IMR-90 (cell line): ENCODE data around the gene TCTA. TPM values are rescaled to one million over a fixed set of nuclear protein-coding genes. Genes with fewer than 3 reads are reported as not detected.

Experiments used
- ATAC-seq: fragments of 200-7000 bp; cut with Tn5 transposase; 2 replicates; pipeline ENCODE4 v1.9.1; 2020; ENCODE audit warnings: low read depth, mild to moderate bottlenecking, moderate library complexity
- BruUV-seq: library from RNA; stranded (reverse); fragments of 400-500 nt; replicated peaks from 2 replicates; lab custom pipeline; 2021; lab: Mats Ljungman, UMichigan
- CTCF ChIA-PET: fragments of 300-600 bp; formaldehyde crosslinking; extraction: SDS; loops from one replicate; lab custom pipeline; 2021; ENCODE audit warnings: antibody characterized with exemption; lab: Yijun Ruan, JAX
- POLR2A ChIA-PET: fragments of 300-600 bp; sonication (Branson Sonifier 250); formaldehyde crosslinking; loops from one replicate; lab custom pipeline; 2022; ENCODE audit warnings: antibody characterized with exemption; ENCODE audit not compliant: unreplicated experiment; lab: Charles Lee
- DNase-seq: peaks from one replicate; pipeline ENCODE4 v3.0.0; 2013
- H2AFZ ChIP-seq: replicated peaks from 2 replicates; pipeline ENCODE3; 2013; ENCODE audit warnings: low read length, mild to moderate bottlenecking; ENCODE audit not compliant: poor library complexity
- H2AK5ac ChIP-seq: 2 replicates; pipeline ENCODE4 v1.6.1; 2013; ENCODE audit warnings: low read depth, low read length, inconsistent platforms
- H2AK9ac ChIP-seq: replicated peaks from 2 replicates; pipeline ENCODE3; 2013; ENCODE audit warnings: mild to moderate bottlenecking, low read depth, low read length, moderate library complexity; ENCODE audit not compliant: poor library complexity
- H2BK120ac ChIP-seq: 2 replicates; pipeline ENCODE4 v1.6.1; 2013; ENCODE audit warnings: low read depth, low read length, inconsistent platforms
- H2BK15ac ChIP-seq: 3 replicates; pipeline ENCODE4 v1.6.1; 2013; ENCODE audit warnings: low read depth, low read length, inconsistent platforms
- H2BK20ac ChIP-seq: 2 replicates; pipeline ENCODE4 v1.6.1; 2013; ENCODE audit warnings: low read depth, mild to moderate bottlenecking, inconsistent platforms, low read length, moderate library complexity
- H2BK5ac ChIP-seq: 2 replicates; pipeline ENCODE4 v1.6.1; 2013; ENCODE audit warnings: mild to moderate bottlenecking, low read depth, low read length, inconsistent platforms; ENCODE audit not compliant: poor library complexity, severe bottlenecking
- H3K14ac ChIP-seq: replicated peaks from 2 replicates; pipeline ENCODE4 v1.6.1; 2013; ENCODE audit warnings: low read depth, low read length, inconsistent platforms
- H3K18ac ChIP-seq: 2 replicates; pipeline ENCODE4 v1.6.1; 2013; ENCODE audit warnings: low read depth, low read length, control low read depth
- H3K23ac ChIP-seq: 2 replicates; pipeline ENCODE4 v1.6.1; 2013; ENCODE audit warnings: low read depth, low read length, inconsistent platforms
- H3K27ac ChIP-seq: 2 replicates; pipeline ENCODE4 v1.5.1; 2013; ENCODE audit warnings: mild to moderate bottlenecking, control low read depth, low read length; ENCODE audit not compliant: insufficient read depth
- H3K27me3 ChIP-seq: 2 replicates; pipeline ENCODE4 v1.6.1; 2013; ENCODE audit warnings: low read length; ENCODE audit not compliant: control insufficient read depth, insufficient read depth
- H3K36me3 ChIP-seq: 2 replicates; pipeline ENCODE4 v1.6.1; 2013; ENCODE audit warnings: low read length, mixed read lengths; ENCODE audit not compliant: control insufficient read depth, insufficient read depth
- H3K4ac ChIP-seq: 2 replicates; pipeline ENCODE4 v1.6.1; 2013; ENCODE audit warnings: low read depth, low read length, inconsistent platforms
- H3K4me1 ChIP-seq: 2 replicates; pipeline ENCODE4 v1.6.1; 2013; ENCODE audit warnings: low read length, mixed read lengths; ENCODE audit not compliant: control insufficient read depth, insufficient read depth
- H3K4me2 ChIP-seq: 2 replicates; pipeline ENCODE4 v1.6.1; 2013; ENCODE audit warnings: low read depth, mild to moderate bottlenecking, control low read depth, low read length, moderate library complexity
- H3K4me3 ChIP-seq: 2 replicates; pipeline ENCODE4 v1.5.1; 2013; ENCODE audit warnings: low read depth, mild to moderate bottlenecking, control low read depth, low read length, moderate library complexity; ENCODE audit not compliant: insufficient read depth
- H3K56ac ChIP-seq: 2 replicates; pipeline ENCODE4 v1.6.1; 2013; ENCODE audit warnings: low read length, inconsistent platforms; ENCODE audit not compliant: insufficient read depth; ENCODE audit errors: extremely low read depth
- H3K79me1 ChIP-seq, 2 experiments: 2 replicates each; pipeline ENCODE4 v1.6.1; 2013; ENCODE audit warnings: low read length in 2 of 2, inconsistent platforms in 1 of 2, low read depth in 1 of 2
- H3K9ac ChIP-seq: 2 replicates; pipeline ENCODE4 v1.6.1; 2013; ENCODE audit warnings: low read depth, low read length, control low read depth
- H3K9me1 ChIP-seq: 2 replicates; pipeline ENCODE4 v1.6.1; 2013; ENCODE audit warnings: low read length, inconsistent platforms; ENCODE audit not compliant: insufficient read depth
- H3K9me3 ChIP-seq: 2 replicates; pipeline ENCODE4 v1.6.1; 2013; ENCODE audit warnings: low read length; ENCODE audit not compliant: control insufficient read depth, insufficient read depth
- H4K20me1 ChIP-seq: 2 replicates; pipeline ENCODE4 v1.6.1; 2013; ENCODE audit warnings: low read length, inconsistent platforms; ENCODE audit not compliant: insufficient read depth
- H4K5ac ChIP-seq: 2 replicates; pipeline ENCODE4 v1.6.1; 2013; ENCODE audit warnings: mild to moderate bottlenecking, low read depth, low read length, control low read depth
- H4K8ac ChIP-seq, 2 experiments: 2 replicates each; pipeline ENCODE4 v1.6.1; 2013; ENCODE audit warnings: low read depth in 2 of 2, low read length in 2 of 2, control low read depth in 1 of 2, inconsistent platforms in 1 of 2
- H4K91ac ChIP-seq: 2 replicates; pipeline ENCODE4 v1.6.1; 2013; ENCODE audit warnings: low read depth, low read length, inconsistent platforms; ENCODE audit not compliant: insufficient read depth
- BHLHE40 ChIP-seq: fragments of 150-350 bp; IDR thresholded peaks from 2 replicates; pipeline ENCODE4 v1.6.1; 2016; ENCODE audit warnings: mild to moderate bottlenecking, low read depth, low read length
- MAFK ChIP-seq: IDR thresholded peaks from 2 replicates; pipeline ENCODE4 v1.6.1; 2012; ENCODE audit warnings: low read depth, low read length, improper control_type of control experiment
- WGBS, 2 experiments: methylation state at CpG; one replicate each; pipeline versions ENCODE4 v1.1.5 to v1.1.7; 2013; ENCODE audit warnings: missing lambda C conversion rate in 2 of 2; ENCODE audit not compliant: insufficient read length in 1 of 2; ENCODE audit errors: extremely low coverage in 2 of 2; 5-methylcytosine and 5-hydroxymethylcytosine counted together
- dilution Hi-C: fragments of 300-500 bp; cut with HindIII; formaldehyde crosslinking; loops from one replicate; pipeline ENCODE4 v1.14.3; 2018; ENCODE audit warnings: low sequenced_read_pairs; ENCODE audit not compliant: unreplicated experiment
- in situ Hi-C: fragments of 300-500 bp; cut with MboI; formaldehyde crosslinking; loops from 3 replicates; pipeline ENCODE4 v1.14.3; 2019; ENCODE audit warnings: low sequenced_read_pairs, inconsistent platforms, mixed read lengths
- intact Hi-C: fragments of 100-400 bp; cut with micrococcal nuclease; formaldehyde crosslinking; loops from 2 replicates; pipeline ENCODE4 v1.10.0; 2022
- polyA plus RNA-seq, 3 experiments: library from polyadenylated mRNA; depleted of rRNA; stranded (reverse); fragments of >200 nt; gene quantifications; 2 replicates each; pipeline ENCODE4 v1.2.3, GENCODE V29; 2012; ENCODE audit warnings: low replicate concordance in 1 of 3
- total RNA-seq: library from RNA; depleted of rRNA; stranded (reverse); fragments of >200 nt; gene quantifications from 2 replicates; pipeline ENCODE4 v1.2.3, GENCODE V29; 2012

TCTA gene
- total and polyA plus RNA-seq, 2 of the 4 experiments (the other 2 are of a cell fraction): 15.1 to 46.6 TPM

- in situ Hi-C loops (no loop called here), dilution Hi-C loops (no loop called here), intact Hi-C loops (loop anchor here (1.0 kb wide), 1 partner anchor 44 kb away; no protein-coding TSS in a partner anchor)
- no peak for ATAC-seq
- no peak overlapping the region for H2BK5ac ChIP-seq
- peaks cover 99% of the 10 kb centered on the region for H4K20me1 ChIP-seq
- no peaks in the 10 kb centered on the region for H3K27me3 ChIP-seq
- no peak overlapping the region for H3K4me2 ChIP-seq
- no peak for TF ChIP-seq BHLHE40
- peak; percentile 50 for TF ChIP-seq MAFK
- no peak overlapping the region for H3K23ac ChIP-seq
- no peak overlapping the region for H2AFZ ChIP-seq
- H3K9me3 ChIP-seq: no peaks in the 10 kb centered on the region
- CTCF ChIA-PET: no interaction called here
- no CpG with 5 or more reads among the region's 1 CpG for WGBS, 2 experiments
- H2AK9ac ChIP-seq: no peak overlapping the region
- POLR2A ChIA-PET: no interaction called here
- no peak for DNase-seq
- no peak overlapping the region for H3K9ac ChIP-seq
- peaks cover 0 to 41% of the 10 kb centered on the region in 2 experiments; a peak in 3 of 4 replicates for H3K79me1 ChIP-seq
- no peak overlapping the region for H3K4ac ChIP-seq
- H3K27ac ChIP-seq: no peak overlapping the region
- H3K18ac ChIP-seq: no peak overlapping the region
- no peak overlapping the region for H2BK15ac ChIP-seq
- no peak overlapping the region for H3K14ac ChIP-seq
- no TSS peak for BruUV-seq
- H3K4me1 ChIP-seq: peaks cover 10% of the 10 kb centered on the region
- H2BK20ac ChIP-seq: no peak overlapping the region
- no peak overlapping the region for H4K8ac ChIP-seq
- H2AK5ac ChIP-seq: no peak overlapping the region
- no peak overlapping the region for H3K56ac ChIP-seq
- no peak overlapping the region for H4K91ac ChIP-seq
- H3K9me1 ChIP-seq: peaks cover 7% of the 10 kb centered on the region
- H3K36me3 ChIP-seq: peaks cover 5% of the 10 kb centered on the region; the same call in 1 of the 2 replicates
- H4K5ac ChIP-seq: no peak overlapping the region
- no peak overlapping the region for H3K4me3 ChIP-seq
- H2BK120ac ChIP-seq: no peak overlapping the region
Observed at GRCh38 chr3:49385617-49386016, 26.6 kb upstream of the TCTA start.
